SK-N-SH (cell line): ENCODE results near the gene WBP11. TPM values are rescaled to one million over a fixed set of nuclear protein-coding genes. Genes with fewer than 3 reads are reported as not detected.

Source experiments
- CTCF ChIA-PET: fragments of 300-600, 350-600 bp; formaldehyde crosslinking; extraction: SDS; loops from one replicate; lab custom pipeline; 2021; lab: Yijun Ruan, JAX
- POLR2A ChIA-PET: fragments of 350-600 bp; sonication (Branson Sonifier 250); formaldehyde crosslinking; extraction: SDS; loops from one replicate; lab custom pipeline; 2020; ENCODE audit warnings: antibody characterized with exemption, inconsistent platforms; lab: Yijun Ruan, JAX
- DNase-seq: peaks from one replicate; pipeline ENCODE4 v3.0.0; 2012
- H2AFZ ChIP-seq: fragments of 200-600 bp; sonication (generic); 2 replicates; pipeline ENCODE4 v1.8.1; 2016; ENCODE audit warnings: antibody characterized with exemption, mild to moderate bottlenecking, low read depth
- H3F3A ChIP-seq: fragments of 200-600 bp; sonication (generic); replicated peaks from 2 replicates; pipeline ENCODE3; 2016; ENCODE audit warnings: antibody characterized with exemption, mild to moderate bottlenecking; ENCODE audit not compliant: insufficient read depth
- H3K27ac ChIP-seq, 2 experiments: fragments of 200-500 bp in 1 of 2; fragments of 200-600 bp in 1 of 2; sonication (Bioruptor generic) in 1 of 2; sonication (generic), shearing (Covaris generic) in 1 of 2; 2 replicates each; pipeline versions ENCODE4 v1.5.1 to v1.6.1; 2014 to 2016; ENCODE audit warnings: low read depth in 2 of 2, inconsistent platforms in 1 of 2, low read length in 1 of 2, mild to moderate bottlenecking in 1 of 2, mixed read lengths in 1 of 2
- H3K27me3 ChIP-seq: fragments of 200-600 bp; sonication (generic), shearing (Covaris generic); 2 replicates; pipeline ENCODE4 v1.6.1; 2016; ENCODE audit warnings: mixed run types; ENCODE audit not compliant: insufficient read depth
- H3K36me3 ChIP-seq, 2 experiments: fragments of 200-500 bp in 1 of 2; fragments of 200-600 bp in 1 of 2; sonication (Bioruptor generic) in 1 of 2; sonication (generic) in 1 of 2; replicated peaks in 1 of 2; 2 replicates each; pipeline versions ENCODE3 to v1.5.1; 2014 to 2016; ENCODE audit warnings: low read length in 1 of 2, mild to moderate bottlenecking in 1 of 2; ENCODE audit not compliant: insufficient read depth in 2 of 2, control insufficient read depth in 1 of 2
- H3K4me1 ChIP-seq, 2 experiments: fragments of 200-500 bp in 1 of 2; fragments of 200-600 bp in 1 of 2; sonication (Bioruptor generic) in 1 of 2; sonication (generic), shearing (Covaris generic) in 1 of 2; 2 replicates each; pipeline versions ENCODE4 v1.5.1 to v1.6.1; 2014 to 2016; ENCODE audit warnings: low read depth in 1 of 2, low read length in 1 of 2, mixed run types in 1 of 2; ENCODE audit not compliant: insufficient read depth in 2 of 2, control insufficient read depth in 1 of 2
- H3K4me2 ChIP-seq: fragments of 200-600 bp; sonication (generic), shearing (Covaris generic); 2 replicates; pipeline ENCODE4 v1.6.1; 2017; ENCODE audit warnings: mixed run types
- H3K4me3 ChIP-seq, 2 experiments: fragments of 200-500 bp in 1 of 2; fragments of 200-600 bp in 1 of 2; sonication (Bioruptor generic) in 1 of 2; sonication (generic), shearing (Covaris generic) in 1 of 2; 2 replicates each; pipeline versions ENCODE4 v1.5.1 to v1.8.1; 2014 to 2016; ENCODE audit warnings: low read depth in 2 of 2, inconsistent platforms in 1 of 2, low read length in 1 of 2, mild to moderate bottlenecking in 1 of 2, mixed read lengths in 1 of 2, moderate library complexity in 1 of 2
- H3K79me2 ChIP-seq: fragments of 200-600 bp; sonication (generic); 2 replicates; pipeline ENCODE4 v1.8.1; 2017; ENCODE audit warnings: mild to moderate bottlenecking; ENCODE audit not compliant: insufficient read depth
- H3K9ac ChIP-seq: fragments of 200-600 bp; sonication (generic); 2 replicates; pipeline ENCODE4 v1.6.1; 2017; ENCODE audit warnings: mixed run types
- H3K9me2 ChIP-seq: fragments of 200-600 bp; sonication (generic); 2 replicates; pipeline ENCODE4 v1.6.1; 2017; ENCODE audit warnings: mixed run types
- H3K9me3 ChIP-seq: fragments of 200-600 bp; sonication (generic); 2 replicates; pipeline ENCODE4 v1.6.1; 2017; ENCODE audit warnings: mixed run types, mild to moderate bottlenecking, moderate library complexity
- H4K20me1 ChIP-seq: fragments of 200-600 bp; sonication (generic); 2 replicates; pipeline ENCODE4 v1.6.1; 2017; ENCODE audit warnings: mild to moderate bottlenecking, mixed run types; ENCODE audit not compliant: insufficient read depth
- CHD2 ChIP-seq: fragments of 150-350 bp; IDR thresholded peaks from 2 replicates; pipeline ENCODE4 v1.6.1; 2018; ENCODE audit warnings: low read length; ENCODE audit not compliant: partially characterized antibody
- EP300 ChIP-seq, 2 experiments: IDR thresholded peaks; 2 replicates each; pipeline versions ENCODE4 v1.4.0 to v1.6.1; 2012; ENCODE audit warnings: borderline replicate concordance in 1 of 2, low read depth in 1 of 2, low read length in 1 of 2
- EZH2phosphoT487 ChIP-seq: fragments of 200-600 bp; sonication (generic); IDR thresholded peaks from 2 replicates; pipeline ENCODE4 v1.6.1; 2017; ENCODE audit warnings: low read depth, mixed run types, mild to moderate bottlenecking, antibody characterized with exemption, moderate library complexity, borderline replicate concordance
- FOXJ3 ChIP-seq: sonication (generic); formaldehyde crosslinking; IDR thresholded peaks from 2 replicates; pipeline ENCODE4 v1.5.1; 2020; ENCODE audit warnings: mild to moderate bottlenecking, missing genetic modification reagents
- FOXM1 ChIP-seq: IDR thresholded peaks from 2 replicates; pipeline ENCODE4 v1.4.0; 2012; ENCODE audit warnings: low read depth, mild to moderate bottlenecking
- GABPA ChIP-seq: IDR thresholded peaks from 2 replicates; pipeline ENCODE4 v1.4.0; 2012; ENCODE audit warnings: low read depth, mild to moderate bottlenecking
- GATA2 ChIP-seq: sonication (generic); formaldehyde crosslinking; IDR thresholded peaks from 2 replicates; pipeline ENCODE4 v1.5.0; 2020; ENCODE audit warnings: mild to moderate bottlenecking, missing genetic modification reagents
- JUND ChIP-seq: IDR thresholded peaks from 2 replicates; pipeline ENCODE4 v1.4.0; 2012
- NFIC ChIP-seq: IDR thresholded peaks from 2 replicates; pipeline ENCODE4 v1.4.0; 2012; ENCODE audit warnings: borderline replicate concordance
- POLR2AphosphoS5 ChIP-seq: IDR thresholded peaks from 2 replicates; pipeline ENCODE4 v1.6.1; 2012; ENCODE audit warnings: low read depth, low read length
- RFX5 ChIP-seq: IDR thresholded peaks from 2 replicates; pipeline ENCODE4 v1.6.1; 2012; ENCODE audit warnings: mild to moderate bottlenecking, improper control_type of control experiment, low read length
- RXRA ChIP-seq: IDR thresholded peaks from 2 replicates; pipeline ENCODE4 v1.4.0; 2012; ENCODE audit warnings: low read depth, mild to moderate bottlenecking, borderline replicate concordance
- SIN3A ChIP-seq: IDR thresholded peaks from 2 replicates; pipeline ENCODE4 v1.6.1; 2012; ENCODE audit warnings: low read depth, mild to moderate bottlenecking, low read length, moderate library complexity, borderline replicate concordance
- SMC3 ChIP-seq: IDR thresholded peaks from 2 replicates; pipeline ENCODE4 v1.6.1; 2012; ENCODE audit warnings: low read depth, low read length, improper control_type of control experiment
- TAF1 ChIP-seq: IDR thresholded peaks from 2 replicates; pipeline ENCODE4 v1.6.1; 2012; ENCODE audit warnings: low read depth, mild to moderate bottlenecking, low read length, moderate library complexity, borderline replicate concordance
- TCF12 ChIP-seq: IDR thresholded peaks from 2 replicates; pipeline ENCODE4 v1.4.0; 2012
- TEAD4 ChIP-seq: IDR thresholded peaks from 2 replicates; pipeline ENCODE4 v1.4.0; 2012; ENCODE audit warnings: mild to moderate bottlenecking, borderline replicate concordance; ENCODE audit not compliant: insufficient read depth
- YY1 ChIP-seq: IDR thresholded peaks from 2 replicates; pipeline ENCODE4 v1.4.0; 2012; ENCODE audit warnings: low read depth, mild to moderate bottlenecking
- polyA plus RNA-seq, 3 experiments: library from polyadenylated mRNA; depleted of rRNA; stranded (reverse); fragments of >200 nt; gene quantifications; 2 replicates each; pipeline ENCODE4 v1.2.3, GENCODE V29; 2012
- TF ChIP-seq, protein P1 (sequence below): fragments of 200-600 bp; sonication (generic); IDR thresholded peaks from 2 replicates; pipeline ENCODE4 v1.6.1; 2017; ENCODE audit warnings: antibody characterized with exemption, mild to moderate bottlenecking, moderate library complexity
- TF ChIP-seq, protein P2 (sequence below): IDR thresholded peaks from 2 replicates; pipeline ENCODE4 v1.4.0; 2012; ENCODE audit warnings: low read depth, borderline replicate concordance

Gene WBP11
- polyA plus RNA-seq, 1 of the 3 experiments (the other 2 are of a cell fraction) = 18.7 TPM

DNA sequence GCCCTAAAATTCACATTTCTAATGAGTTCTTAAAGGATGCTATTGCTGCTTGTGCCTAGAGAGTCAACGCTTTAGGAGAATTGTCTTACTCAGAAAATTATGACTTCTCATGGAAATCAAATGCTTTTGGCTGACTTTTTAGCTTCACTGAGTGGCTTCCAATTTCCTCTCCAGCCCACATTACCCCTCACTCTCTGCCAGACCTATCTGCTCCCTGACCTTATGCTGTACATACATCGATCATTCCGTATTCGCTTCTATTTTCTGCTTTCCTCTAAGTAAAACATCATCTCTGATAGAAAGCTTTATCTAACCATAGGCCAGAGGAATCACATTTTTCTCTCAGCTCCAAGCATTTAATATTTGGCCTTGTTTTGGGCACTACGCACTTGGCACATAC, 23.2 kb upstream of the WBP11 start (continued):
- TF ChIP-seq FOXJ3 (CRISPR knock-in tag) = no peak

DNA sequence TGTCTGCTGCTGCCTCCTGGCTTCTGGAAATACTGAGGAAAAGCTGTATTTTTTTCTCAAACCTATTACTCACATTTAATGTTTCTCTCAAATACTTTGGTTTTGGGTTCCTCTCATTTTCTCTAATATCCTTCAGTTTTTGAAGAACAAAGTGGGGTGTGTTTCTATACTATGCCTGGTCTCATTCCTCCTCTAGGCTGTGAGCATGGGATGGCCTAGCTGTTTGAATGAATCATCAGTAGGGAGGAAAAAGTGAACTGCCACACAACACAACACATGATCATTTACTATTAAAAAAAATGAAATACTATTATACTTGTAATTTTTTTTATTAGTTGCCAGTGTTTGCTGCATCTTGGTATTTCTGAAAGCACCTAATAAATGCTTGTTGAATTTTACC, 22.0 kb upstream of the WBP11 start:
- Histone ChIP-seq H2AFZ (no peak overlapping the region), H3K4me2 (no peak overlapping the region), H3K36me3 (no peaks in the 10 kb centered on the region), H3K9me3 (no peaks in the 10 kb centered on the region), H3K9ac (no peak overlapping the region), H3K27ac (no peak overlapping the region; a peak in 1 of 4 replicates), H3F3A (no peaks in the 10 kb centered on the region), H3K4me1 (no peaks in the 10 kb centered on the region; a peak in 1 of 4 replicates), H3K4me3 (no peak overlapping the region), H3K9me2 (no peaks in the 10 kb centered on the region), H3K27me3 (no peaks in the 10 kb centered on the region), H3K79me2 (no peaks in the 10 kb centered on the region), H4K20me1 (no peaks in the 10 kb centered on the region)
- DNase-seq = no peak
- POLR2A ChIA-PET = no interaction called here
- CTCF ChIA-PET = interaction anchor here (0.5 to 1.4 kb wide), 4 partner anchors 14 to 604 kb away, joined by 3 to 4 read pairs (median 3); no protein-coding TSS in a partner anchor
- TF ChIP-seq SIN3A (no peak), YY1 (no peak), TEAD4 (no peak), SMC3 (no peak), FOXJ3 (CRISPR knock-in tag) (no peak), JUND (no peak), GATA2 (CRISPR knock-in tag) (no peak), POLR2AphosphoS5 (no peak), EZH2phosphoT487 (no peak), TAF1 (no peak), TCF12 (no peak), RXRA (no peak), CHD2 (no peak), RFX5 (no peak), FOXM1 (no peak), EP300 (IDR thresholded peaks at IDR 0.05; ENCODE audit: borderline replicate concordance in 1 of 2, low read depth in 1 of 2, low read length in 1 of 2) (no peak), GABPA (no peak), NFIC (no peak)
- TF ChIP-seq, protein P1, sequence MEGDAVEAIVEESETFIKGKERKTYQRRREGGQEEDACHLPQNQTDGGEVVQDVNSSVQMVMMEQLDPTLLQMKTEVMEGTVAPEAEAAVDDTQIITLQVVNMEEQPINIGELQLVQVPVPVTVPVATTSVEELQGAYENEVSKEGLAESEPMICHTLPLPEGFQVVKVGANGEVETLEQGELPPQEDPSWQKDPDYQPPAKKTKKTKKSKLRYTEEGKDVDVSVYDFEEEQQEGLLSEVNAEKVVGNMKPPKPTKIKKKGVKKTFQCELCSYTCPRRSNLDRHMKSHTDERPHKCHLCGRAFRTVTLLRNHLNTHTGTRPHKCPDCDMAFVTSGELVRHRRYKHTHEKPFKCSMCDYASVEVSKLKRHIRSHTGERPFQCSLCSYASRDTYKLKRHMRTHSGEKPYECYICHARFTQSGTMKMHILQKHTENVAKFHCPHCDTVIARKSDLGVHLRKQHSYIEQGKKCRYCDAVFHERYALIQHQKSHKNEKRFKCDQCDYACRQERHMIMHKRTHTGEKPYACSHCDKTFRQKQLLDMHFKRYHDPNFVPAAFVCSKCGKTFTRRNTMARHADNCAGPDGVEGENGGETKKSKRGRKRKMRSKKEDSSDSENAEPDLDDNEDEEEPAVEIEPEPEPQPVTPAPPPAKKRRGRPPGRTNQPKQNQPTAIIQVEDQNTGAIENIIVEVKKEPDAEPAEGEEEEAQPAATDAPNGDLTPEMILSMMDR = no peak
- TF ChIP-seq, protein P2, sequence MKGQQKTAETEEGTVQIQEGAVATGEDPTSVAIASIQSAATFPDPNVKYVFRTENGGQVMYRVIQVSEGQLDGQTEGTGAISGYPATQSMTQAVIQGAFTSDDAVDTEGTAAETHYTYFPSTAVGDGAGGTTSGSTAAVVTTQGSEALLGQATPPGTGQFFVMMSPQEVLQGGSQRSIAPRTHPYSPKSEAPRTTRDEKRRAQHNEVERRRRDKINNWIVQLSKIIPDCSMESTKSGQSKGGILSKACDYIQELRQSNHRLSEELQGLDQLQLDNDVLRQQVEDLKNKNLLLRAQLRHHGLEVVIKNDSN = no peak
